Upper lobe of right lung (tissue), 1 donor: ENCODE data around the gene OTUD3. TPM values are rescaled to one million over a fixed set of nuclear protein-coding genes. Genes with fewer than 3 reads are reported as not detected.

ENCODE experiments used
- ATAC-seq: fragments of 200-7000 bp; cut with Tn5 transposase; one replicate; pipeline ENCODE4 v1.9.1; 2020; ENCODE audit warnings: mild to moderate bottlenecking, moderate library complexity
- DNase-seq: peaks from one replicate; pipeline ENCODE4 v3.0.0-alpha.2; 2020
- H3K27ac ChIP-seq: fragments of 200-600 bp; one replicate; pipeline ENCODE4 v1.8.0; 2022
- H3K27me3 ChIP-seq: fragments of 200-600 bp; one replicate; pipeline ENCODE4 v1.8.0; 2022; ENCODE audit warnings: mild to moderate bottlenecking
- H3K36me3 ChIP-seq: fragments of 200-600 bp; one replicate; pipeline ENCODE4 v1.8.0; 2022
- H3K4me1 ChIP-seq: fragments of 200-600 bp; one replicate; pipeline ENCODE4 v1.8.0; 2022
- H3K4me3 ChIP-seq: fragments of 200-600 bp; one replicate; pipeline ENCODE4 v1.8.0; 2022; ENCODE audit warnings: mild to moderate bottlenecking
- H3K9me3 ChIP-seq: fragments of 200-600 bp; one replicate; pipeline ENCODE4 v1.8.0; 2022
- CTCF ChIP-seq: fragments of 200-600 bp; IDR thresholded peaks from one replicate; pipeline ENCODE4 v1.8.0; 2022; ENCODE audit warnings: antibody characterized with exemption
- intact Hi-C: fragments of 100-400 bp; cut with DNase I; formaldehyde crosslinking; loops from one replicate; pipeline ENCODE4 v1.11.0; 2022
- total RNA-seq: library from RNA; stranded (reverse); fragmentation: NEBNext Ultra II Directional; extraction: Animal tissue kit (Norgen Biotek cat#: 25700); gene quantifications from one replicate; pipeline ENCODE4 v1.2.1, GENCODE V29; 2021
- donor health status: DM: no; HTN: yes; CAD: no; lungs with severe emphysema.

Gene OTUD3
- total RNA-seq, 1 donor from 2014 or later: 8.8 TPM

- peaks cover 90% of the 10 kb centered on the region for H3K36me3 ChIP-seq
- ATAC-seq: no peak
- H3K4me1 ChIP-seq: no peaks in the 10 kb centered on the region
- H3K27ac ChIP-seq: no peak overlapping the region
- H3K4me3 ChIP-seq: no peak overlapping the region
- no peak for TF ChIP-seq CTCF
- no peaks in the 10 kb centered on the region for H3K9me3 ChIP-seq
- H3K27me3 ChIP-seq: no peaks in the 10 kb centered on the region
- intact Hi-C loops: no loop called here
- no peak for DNase-seq
Observed at GRCh38 chr1:19909971-19910370, 27.8 kb downstream of the OTUD3 start.

- DNase-seq (no peak), ATAC-seq (no peak)
- no peak for TF ChIP-seq CTCF
- H3K27me3 ChIP-seq: no peaks in the 10 kb centered on the region
- peaks cover 84% of the 10 kb centered on the region for H3K36me3 ChIP-seq
- intact Hi-C loops: no loop called here
- H3K9me3 ChIP-seq: no peaks in the 10 kb centered on the region
- no peak overlapping the region for H3K4me3 ChIP-seq
- H3K27ac ChIP-seq: no peak overlapping the region
- H3K4me1 ChIP-seq: no peaks in the 10 kb centered on the region
Observed at GRCh38 chr1:19910650-19911049, 28.5 kb downstream of the OTUD3 start.

- no peak overlapping the region for H3K4me3 ChIP-seq
- no peaks in the 10 kb centered on the region for H3K9me3 ChIP-seq
- H3K4me1 ChIP-seq: no peaks in the 10 kb centered on the region
- intact Hi-C loops: no loop called here
- DNase-seq (peak; percentile 80), ATAC-seq (peak; percentile 76)
- H3K27me3 ChIP-seq: no peaks in the 10 kb centered on the region
- H3K27ac ChIP-seq: no peak overlapping the region
- H3K36me3 ChIP-seq: peaks cover 12% of the 10 kb centered on the region
- TF ChIP-seq CTCF: peak; percentile 90
Observed at GRCh38 chr1:19918057-19918456, 35.9 kb downstream of the OTUD3 start.

GRCh38 chr1:19920132-19920710, 38.0 kb downstream of the OTUD3 start:
- H3K27me3 ChIP-seq: no peaks in the 10 kb centered on the region
- TF ChIP-seq CTCF: no peak
- H3K4me3 ChIP-seq: no peak overlapping the region
- H3K9me3 ChIP-seq: no peaks in the 10 kb centered on the region
- ATAC-seq (no peak), DNase-seq (no peak)
- intact Hi-C loops: no loop called here
- no peak overlapping the region for H3K27ac ChIP-seq
- no peaks in the 10 kb centered on the region for H3K4me1 ChIP-seq
- H3K36me3 ChIP-seq: no peaks in the 10 kb centered on the region

GRCh38 chr1:19921310-19921709, 39.1 kb downstream of the OTUD3 start:
- Histone ChIP-seq H3K27me3 (no peaks in the 10 kb centered on the region), H3K36me3 (no peaks in the 10 kb centered on the region), H3K9me3 (no peaks in the 10 kb centered on the region), H3K27ac (no peak overlapping the region), H3K4me1 (no peaks in the 10 kb centered on the region), H3K4me3 (no peak overlapping the region)
- no peak for TF ChIP-seq CTCF
- no peak for DNase-seq
- intact Hi-C loops: no loop called here
- ATAC-seq: no peak
